Common myeloid progenitor, CD34-positive (primary cell): ENCODE measurements around the gene MCC.

Source experiments
- CTCF ChIA-PET: fragments of 350-600 bp; sonication (Branson Sonifier 250); formaldehyde crosslinking; loops from one replicate; lab custom pipeline; 2021; ENCODE audit warnings: antibody characterized with exemption; lab: Charles Lee
- POLR2A ChIA-PET: fragments of 350-600 bp; sonication (Branson Sonifier 250); formaldehyde crosslinking; loops from one replicate; lab custom pipeline; 2021; ENCODE audit warnings: antibody characterized with exemption; lab: Charles Lee
- DNase-seq, 3 donors: peaks; one replicate each; pipeline versions ENCODE4 v3.0.0 to v3.0.0-alpha.2; 2013
- H3K27ac ChIP-seq, 2 experiments: 1 replicate in 1 of 2; 2 replicates in 1 of 2; pipeline ENCODE4 v1.7.0; 2013; ENCODE audit warnings: inconsistent platforms in 2 of 2, low read length in 2 of 2, mild to moderate bottlenecking in 2 of 2, low read depth in 1 of 2, moderate library complexity in 1 of 2; ENCODE audit not compliant: severe bottlenecking in 2 of 2, insufficient read depth in 1 of 2, poor library complexity in 1 of 2
- H3K27me3 ChIP-seq, 5 experiments: replicated peaks in 2 of 5; 1 replicate in 3 of 5; 2 replicates in 2 of 5; pipeline versions ENCODE4 v1.6.1 to v1.7.0; 2013; ENCODE audit warnings: low read length in 4 of 5, mild to moderate bottlenecking in 2 of 5, moderate library complexity in 2 of 5, inconsistent platforms in 1 of 5; ENCODE audit not compliant: insufficient read depth in 5 of 5, control insufficient read depth in 4 of 5
- H3K36me3 ChIP-seq, 4 experiments: 1 replicate in 2 of 4; 2 replicates in 2 of 4; pipeline versions ENCODE4 v1.6.1 to v1.7.0; 2013; ENCODE audit warnings: low read length in 3 of 4, control low read depth in 1 of 4, mild to moderate bottlenecking in 1 of 4; ENCODE audit not compliant: control insufficient read depth in 4 of 4, insufficient read depth in 4 of 4
- H3K4me1 ChIP-seq, 4 experiments: 1 replicate in 3 of 4; 2 replicates in 1 of 4; pipeline versions ENCODE4 v1.6.1 to v1.7.1; 2013; ENCODE audit warnings: low read length in 3 of 4, mild to moderate bottlenecking in 3 of 4, control low read depth in 1 of 4, inconsistent platforms in 1 of 4, moderate library complexity in 1 of 4; ENCODE audit not compliant: control insufficient read depth in 4 of 4, insufficient read depth in 4 of 4; ENCODE audit errors: control extremely low read depth in 1 of 4
- H3K4me3 ChIP-seq, 7 experiments: 1 replicate in 4 of 7; 2 replicates in 3 of 7; pipeline versions ENCODE4 v1.5.1 to v1.7.0; 2013; ENCODE audit warnings: mild to moderate bottlenecking in 7 of 7, low read length in 6 of 7, moderate library complexity in 6 of 7, inconsistent platforms in 2 of 7, low read depth in 2 of 7, control low read depth in 1 of 7; ENCODE audit not compliant: insufficient read depth in 4 of 7, control insufficient read depth in 1 of 7; ENCODE audit errors: extremely low read depth in 1 of 7
- H3K9me3 ChIP-seq, 5 experiments: 1 replicate in 4 of 5; 2 replicates in 1 of 5; pipeline versions ENCODE4 v1.6.1 to v1.7.1; 2013; ENCODE audit warnings: low read length in 4 of 5, mild to moderate bottlenecking in 2 of 5, inconsistent platforms in 1 of 5, low read depth in 1 of 5, moderate library complexity in 1 of 5; ENCODE audit not compliant: control insufficient read depth in 4 of 5, insufficient read depth in 2 of 5; ENCODE audit errors: control extremely low read depth in 1 of 5
- WGBS: methylation state at CpG from one replicate; pipeline ENCODE4 v1.1.5; 2013; ENCODE audit not compliant: insufficient coverage; 5-methylcytosine and 5-hydroxymethylcytosine counted together

MCC gene

DNA sequence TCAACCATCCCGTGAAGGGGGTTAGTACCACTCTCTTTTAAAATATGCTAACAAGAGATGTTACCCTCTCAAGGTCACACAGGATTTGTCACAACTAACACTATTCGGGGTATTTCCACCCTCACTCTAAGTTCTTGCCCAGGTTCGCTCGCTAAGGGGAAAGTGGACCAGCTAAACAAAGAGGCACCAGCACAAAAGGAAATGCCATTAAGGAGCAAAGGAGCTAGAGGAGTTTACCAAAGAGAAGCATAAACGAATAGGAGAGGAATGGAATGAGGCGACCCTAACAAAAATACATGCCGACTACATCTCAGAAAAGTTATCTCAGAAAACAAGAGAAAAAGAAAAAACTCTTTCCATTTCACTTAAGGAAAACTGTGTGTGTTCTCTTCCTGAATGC is 340.7 kb downstream of the MCC start:
- POLR2A ChIA-PET: no interaction called here
- Histone ChIP-seq H3K36me3 (no peaks in the 10 kb centered on the region), H3K27me3 (peaks cover 0 to 18% (median 3%) of the 10 kb centered on the region in 5 experiments), H3K9me3 (no peaks in the 10 kb centered on the region), H3K4me1 (no peaks in the 10 kb centered on the region), H3K4me3 (no peak overlapping the region), H3K27ac (no peak overlapping the region)
- CTCF ChIA-PET: no interaction called here
- WGBS: 96% methylated on average over 4 of the region's 7 CpGs
- DNase-seq: no peak

DNA sequence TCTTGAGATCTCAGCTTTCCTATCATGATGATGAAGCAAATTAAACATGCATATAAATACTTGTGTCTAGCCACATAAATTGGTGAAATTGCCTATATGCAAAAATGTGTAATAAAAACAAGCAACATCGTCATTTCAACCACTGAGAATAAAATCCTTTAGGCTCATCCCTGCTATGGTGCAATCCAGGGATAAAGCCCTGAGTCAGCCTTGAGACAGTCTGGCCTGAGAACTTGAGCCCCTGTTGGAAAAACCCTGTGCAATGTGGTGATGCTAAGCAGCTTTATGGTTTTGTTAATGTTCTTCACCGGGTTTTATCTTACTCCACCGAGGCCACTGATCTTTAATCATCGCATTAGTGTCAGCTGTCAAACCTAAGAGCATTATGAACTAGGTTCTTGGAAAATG is 341.1 kb downstream of the MCC start:
- CTCF ChIA-PET: no interaction called here
- no peak overlapping the region for H3K4me3 ChIP-seq
- no peaks in the 10 kb centered on the region for H3K36me3 ChIP-seq
- H3K27ac ChIP-seq: no peak overlapping the region
- WGBS: 72% methylated on average over 2 of the region's 4 CpGs
- H3K9me3 ChIP-seq: no peaks in the 10 kb centered on the region
- H3K27me3 ChIP-seq: peaks cover 0 to 18% (median 2%) of the 10 kb centered on the region in 5 experiments
- no peak for DNase-seq
- H3K4me1 ChIP-seq: no peaks in the 10 kb centered on the region
- POLR2A ChIA-PET: no interaction called here

DNA sequence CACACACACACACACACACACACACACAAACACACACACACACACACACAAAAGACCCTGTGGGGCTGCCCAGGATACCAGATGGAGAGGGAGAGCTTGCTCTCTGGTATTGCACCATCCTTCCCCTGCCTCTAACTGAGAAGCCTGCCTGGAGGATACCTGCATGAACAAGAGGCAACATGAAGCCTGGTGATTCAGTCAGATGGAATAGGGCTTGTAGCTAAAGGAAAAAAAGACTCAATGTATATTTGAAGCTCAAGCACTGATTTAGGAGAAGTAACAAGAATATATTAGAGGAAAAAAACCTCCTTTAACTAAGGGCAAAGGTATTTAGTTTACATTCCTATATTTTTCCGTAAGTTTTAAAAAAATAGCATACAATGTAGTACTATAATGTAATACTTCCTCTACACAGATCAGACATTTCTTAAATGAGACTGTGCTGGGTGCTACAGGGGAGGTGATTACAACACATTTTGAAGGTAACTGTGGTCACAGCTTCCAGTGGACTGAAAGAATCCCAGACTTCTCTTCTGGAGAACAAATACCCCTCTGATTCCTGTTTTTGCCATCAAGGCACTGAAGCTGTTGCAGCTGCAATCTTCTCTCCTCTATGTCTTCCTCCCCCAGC is 342.4 kb downstream of the MCC start:
- POLR2A ChIA-PET: no interaction called here
- Histone ChIP-seq H3K27ac (no peak overlapping the region), H3K4me3 (no peak overlapping the region), H3K27me3 (peaks cover 0 to 15% (median 2%) of the 10 kb centered on the region in 5 experiments), H3K36me3 (no peaks in the 10 kb centered on the region), H3K9me3 (no peaks in the 10 kb centered on the region), H3K4me1 (no peaks in the 10 kb centered on the region)
- no CpG with 5 or more reads among the region's 1 CpG for WGBS
- DNase-seq: no peak
- CTCF ChIA-PET: no interaction called here

DNA sequence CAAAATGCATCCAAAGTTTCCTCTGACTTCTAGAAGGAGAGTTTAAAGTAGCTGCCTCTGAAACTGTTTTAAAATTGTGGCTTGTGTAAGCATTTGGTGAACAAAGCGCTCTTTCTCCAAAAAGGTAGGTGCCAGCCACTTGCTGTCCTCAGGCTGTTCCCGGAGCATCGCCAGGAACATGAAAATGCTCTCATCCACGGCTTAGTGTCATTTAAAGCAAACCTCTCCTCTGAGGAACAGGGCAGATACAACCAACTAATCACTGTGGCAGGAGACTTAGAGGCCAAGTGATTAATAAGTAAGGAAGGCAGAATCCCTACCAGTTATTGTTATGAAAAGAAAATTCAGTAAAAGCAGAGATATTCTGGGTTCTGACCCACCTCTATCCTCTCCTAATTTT is 346.1 kb downstream of the MCC start:
- no peak overlapping the region for H3K27ac ChIP-seq
- CTCF ChIA-PET: no interaction called here
- POLR2A ChIA-PET: no interaction called here

DNA sequence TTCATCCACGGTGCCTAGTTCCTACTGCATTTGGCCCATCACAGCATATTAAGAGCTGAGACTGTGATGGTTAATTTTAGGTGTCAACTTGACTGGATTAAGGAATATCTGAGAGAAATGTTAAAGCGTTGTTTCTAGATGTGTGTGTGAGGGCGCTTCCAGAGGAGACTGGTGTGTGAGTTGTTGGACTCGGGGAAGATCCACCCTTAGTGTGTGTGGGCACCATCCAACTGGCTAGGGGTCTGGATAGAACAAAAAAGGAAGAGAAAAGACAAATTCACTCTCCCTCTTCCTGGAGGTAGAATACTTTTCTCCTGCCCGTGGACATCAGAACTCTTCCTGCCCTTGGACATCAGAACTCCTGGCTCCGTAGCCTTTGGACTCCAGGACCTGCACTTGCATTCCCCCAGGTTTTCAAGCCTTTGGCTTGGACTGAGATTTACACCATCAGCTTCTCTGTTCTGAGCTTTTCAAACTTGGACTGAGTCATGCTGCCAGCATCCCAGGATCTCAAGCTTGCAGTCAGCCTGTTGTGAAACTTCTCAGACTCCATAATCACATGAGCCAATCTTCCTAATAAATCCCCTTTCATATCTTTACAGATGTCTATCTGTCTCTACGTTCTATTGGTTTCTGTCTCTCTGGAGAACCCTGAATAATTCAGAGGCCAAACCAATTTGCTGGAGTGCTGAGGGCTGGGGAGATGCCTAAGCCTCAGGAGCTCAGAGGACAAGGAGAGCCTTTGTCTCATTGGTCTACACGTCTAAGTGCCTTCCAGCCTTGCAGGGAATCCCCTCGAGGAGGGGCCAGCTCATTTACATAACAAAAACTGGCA is 347.2 kb downstream of the MCC start:
- H3K27ac ChIP-seq: no peak overlapping the region

More for the DNA sequence above, 346.1 kb downstream of the MCC start:
- Histone ChIP-seq H3K4me1 (no peaks in the 10 kb centered on the region), H3K27me3 (peaks cover 0 to 16% (median 2%) of the 10 kb centered on the region in 5 experiments), H3K9me3 (no peaks in the 10 kb centered on the region), H3K4me3 (no peak overlapping the region), H3K36me3 (no peaks in the 10 kb centered on the region)
- WGBS: 100% methylated on average over 1 of the region's 4 CpGs
- no peak for DNase-seq

DNA sequence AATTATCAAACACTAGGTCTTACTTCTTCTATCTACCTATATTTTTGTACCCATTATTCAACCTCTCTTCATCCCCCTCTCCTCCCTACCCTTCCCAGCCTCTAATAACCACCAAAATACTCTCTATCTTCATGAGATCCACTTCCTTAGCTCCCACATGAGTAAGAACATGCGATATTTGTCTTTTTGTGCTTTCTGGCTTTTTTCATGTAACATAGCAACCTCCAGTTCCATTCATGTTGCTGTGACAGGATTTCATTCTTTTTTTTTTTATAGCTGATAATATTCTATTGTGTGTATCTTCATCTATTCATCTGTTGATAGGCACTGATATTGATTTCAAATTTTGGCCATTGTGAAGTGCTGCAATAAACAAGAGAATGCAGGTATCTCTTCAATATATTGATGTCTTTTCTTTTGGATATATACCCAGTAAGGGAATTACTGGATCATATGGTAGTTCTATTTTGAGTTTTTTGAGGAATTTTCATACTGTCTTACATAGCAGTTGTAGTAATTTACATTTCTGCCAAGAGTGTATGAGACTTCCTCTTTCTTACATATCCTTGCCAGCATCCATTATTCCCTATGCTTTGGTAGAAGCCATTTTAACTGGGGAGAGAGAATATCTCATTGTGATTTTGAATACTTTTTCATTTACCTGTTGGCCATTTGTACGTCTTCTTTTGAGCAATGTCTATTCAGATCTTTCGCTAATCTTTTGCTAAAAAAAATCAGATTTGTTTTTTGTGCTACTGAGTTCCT is 354.9 kb downstream of the MCC start:
- Histone ChIP-seq H3K27ac (no peak overlapping the region), H3K27me3 (no peaks in the 10 kb centered on the region), H3K4me3 (no peak overlapping the region), H3K4me1 (no peaks in the 10 kb centered on the region), H3K36me3 (no peaks in the 10 kb centered on the region), H3K9me3 (peaks cover 0 to 2% (median 0%) of the 10 kb centered on the region in 5 experiments)
- WGBS: 100% methylated on average over 2 of the region's 3 CpGs
- no peak for DNase-seq
- ChIA-PET CTCF (no interaction called here), POLR2A (no interaction called here)

More for the DNA sequence above, 347.2 kb downstream of the MCC start:
- no peak for DNase-seq
- no peaks in the 10 kb centered on the region for H3K4me1 ChIP-seq
- H3K9me3 ChIP-seq: no peaks in the 10 kb centered on the region
- 82% methylated on average over 6 of the region's 9 CpGs for WGBS
- H3K36me3 ChIP-seq: no peaks in the 10 kb centered on the region
- ChIA-PET CTCF (no interaction called here), POLR2A (no interaction called here)
- peaks cover 0 to 16% (median 2%) of the 10 kb centered on the region in 5 experiments for H3K27me3 ChIP-seq
- H3K4me3 ChIP-seq: no peak overlapping the region
